Activated naive CD8-positive, alpha-beta T cell (primary cell): ENCODE results near the gene TBCD.

ENCODE experiments used
- H3K27ac Mint-ChIP-seq: one replicate; pipeline ENCODE4 v1.8.0; 2021; ENCODE audit warnings: mixed read lengths
- H3K27me3 Mint-ChIP-seq: one replicate; pipeline ENCODE4 v1.8.0; 2021; ENCODE audit warnings: mixed read lengths
- H3K36me3 Mint-ChIP-seq: one replicate; pipeline ENCODE4 v1.8.0; 2021; ENCODE audit warnings: mixed read lengths
- H3K4me1 Mint-ChIP-seq: one replicate; pipeline ENCODE4 v1.8.0; 2021; ENCODE audit warnings: low read depth, mixed read lengths
- H3K4me3 Mint-ChIP-seq: one replicate; pipeline ENCODE4 v1.8.0; 2021; ENCODE audit warnings: mild to moderate bottlenecking, mixed read lengths
- H3K9me3 Mint-ChIP-seq: one replicate; pipeline ENCODE4 v1.8.0; 2021; ENCODE audit warnings: low read depth, mixed read lengths

Gene TBCD

DNA sequence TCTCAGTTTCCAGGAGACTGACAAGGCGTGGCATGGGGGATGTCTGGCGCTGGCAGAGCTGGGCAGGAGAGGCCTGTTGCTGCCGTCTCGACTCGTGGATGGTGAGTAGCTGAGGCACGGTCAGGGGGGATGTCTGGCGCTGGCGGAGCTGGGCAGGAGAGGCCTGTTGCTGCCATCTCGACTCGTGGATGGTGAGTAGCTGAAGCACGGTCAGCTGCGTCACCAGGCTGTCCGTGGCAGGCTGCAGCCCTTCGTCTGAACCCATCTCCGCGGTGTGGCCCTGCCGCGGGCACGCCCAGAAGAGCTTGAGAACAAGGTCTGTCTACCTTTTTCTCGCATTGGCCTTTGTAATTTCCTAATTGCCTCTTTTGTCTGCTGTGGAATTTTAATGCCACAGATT lies 63.0 kb downstream of the TBCD start:
- no peak overlapping the region for H3K27ac Mint-ChIP-seq
- peaks cover 16% of the 10 kb centered on the region for H3K36me3 Mint-ChIP-seq
- H3K9me3 Mint-ChIP-seq, result no peaks in the 10 kb centered on the region

GRCh38 chr17:82815354-82815753 lies 63.5 kb downstream of the TBCD start:
- Mint-ChIP-seq H3K27me3 (no peaks in the 10 kb centered on the region), H3K9me3 (peaks cover 3% of the 10 kb centered on the region), H3K4me1 (peaks cover 11% of the 10 kb centered on the region), H3K27ac (no peak overlapping the region), H3K36me3 (peaks cover 19% of the 10 kb centered on the region), H3K4me3 (no peak overlapping the region)

More for the DNA sequence above, 63.0 kb downstream of the TBCD start:
- H3K27me3 Mint-ChIP-seq, result no peaks in the 10 kb centered on the region
- H3K4me3 Mint-ChIP-seq, result no peak overlapping the region
- peaks cover 11% of the 10 kb centered on the region for H3K4me1 Mint-ChIP-seq

GRCh38 chr17:82815790-82816305 lies 64.0 kb downstream of the TBCD start:
- Mint-ChIP-seq H3K4me3 (no peak overlapping the region), H3K27ac (no peak overlapping the region), H3K4me1 (peaks cover 11% of the 10 kb centered on the region), H3K27me3 (no peaks in the 10 kb centered on the region), H3K9me3 (peaks cover 6% of the 10 kb centered on the region), H3K36me3 (peaks cover 23% of the 10 kb centered on the region)

- peaks cover 25% of the 10 kb centered on the region for H3K36me3 Mint-ChIP-seq
- peaks cover 11% of the 10 kb centered on the region for H3K4me1 Mint-ChIP-seq
- H3K27me3 Mint-ChIP-seq, result no peaks in the 10 kb centered on the region
- no peak overlapping the region for H3K4me3 Mint-ChIP-seq
- H3K9me3 Mint-ChIP-seq, result peaks cover 6% of the 10 kb centered on the region
- H3K27ac Mint-ChIP-seq, result no peak overlapping the region
Observed at GRCh38 chr17:82816358-82816757, 64.5 kb downstream of the TBCD start.

DNA sequence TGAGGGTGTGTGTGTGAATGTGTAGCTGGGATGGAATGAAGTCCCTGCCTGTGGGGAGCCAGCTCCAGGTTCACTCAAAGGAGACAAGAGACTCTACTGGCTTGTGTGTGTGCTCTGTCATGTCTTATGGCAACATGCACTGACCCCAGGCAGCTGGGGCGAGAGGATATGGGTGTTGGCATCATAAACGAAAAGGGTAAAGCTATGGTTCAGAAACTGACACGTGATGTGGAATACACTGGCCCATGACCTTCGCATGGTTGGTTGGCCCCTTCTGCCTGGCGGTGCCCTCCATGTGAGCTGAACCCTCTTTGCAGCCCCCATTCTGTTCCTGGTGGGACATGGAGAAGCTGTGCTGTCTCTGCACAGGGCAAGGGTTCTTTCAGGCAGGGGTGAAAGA lies 66.1 kb downstream of the TBCD start:
- H3K36me3 Mint-ChIP-seq, result peaks cover 28% of the 10 kb centered on the region
- H3K4me1 Mint-ChIP-seq, result peaks cover 11% of the 10 kb centered on the region
- no peaks in the 10 kb centered on the region for H3K27me3 Mint-ChIP-seq
- no peak overlapping the region for H3K4me3 Mint-ChIP-seq
- H3K27ac Mint-ChIP-seq, result no peak overlapping the region
- peaks cover 6% of the 10 kb centered on the region for H3K9me3 Mint-ChIP-seq

DNA sequence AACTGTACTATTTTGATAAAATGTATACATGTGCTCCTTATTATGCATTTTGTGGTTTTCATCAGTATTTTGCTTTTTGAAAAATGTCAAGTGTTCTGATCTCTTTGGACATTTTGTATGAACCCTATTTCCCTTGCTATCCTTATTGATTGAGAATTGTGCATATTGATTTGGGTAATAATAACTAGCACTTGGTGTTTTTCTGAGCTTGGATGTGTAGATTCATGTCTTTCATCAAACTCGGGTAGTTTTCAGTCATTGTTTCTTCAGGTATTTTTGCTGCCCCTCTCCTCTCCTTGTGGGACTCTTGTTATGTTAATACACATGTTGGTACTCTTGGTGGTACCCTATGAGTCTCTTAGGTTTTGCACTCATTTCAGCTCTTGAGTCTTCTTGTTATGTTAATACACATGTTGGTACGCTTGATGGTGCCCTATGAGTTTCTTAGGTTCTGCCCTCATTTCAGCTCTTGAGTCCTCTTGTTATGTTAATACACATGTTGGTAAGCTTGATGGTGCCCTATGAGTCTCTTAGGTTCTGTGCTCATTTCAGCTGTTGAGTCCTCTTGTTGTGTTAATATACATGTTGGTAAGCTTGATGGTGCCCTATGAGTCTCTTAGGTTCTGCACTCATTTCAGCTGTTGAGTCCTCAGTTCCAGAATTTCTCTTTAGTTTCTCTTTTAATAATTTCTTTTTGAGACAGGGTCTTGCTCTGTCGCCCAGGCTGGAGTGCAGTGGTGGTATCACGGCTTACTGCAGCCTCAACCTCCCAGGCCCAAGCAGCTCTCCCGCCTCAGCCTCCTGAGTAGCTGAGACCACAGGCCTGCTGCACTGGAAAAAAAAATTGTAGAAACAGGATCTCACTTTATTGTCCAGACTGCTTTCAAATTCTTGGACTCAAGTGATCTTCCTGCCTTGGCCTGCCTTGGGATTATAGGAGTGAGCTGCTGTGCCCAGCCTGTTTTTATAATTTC lies 68.7 kb downstream of the TBCD start:
- peaks cover 6% of the 10 kb centered on the region for H3K9me3 Mint-ChIP-seq
- no peaks in the 10 kb centered on the region for H3K27me3 Mint-ChIP-seq
- peaks cover 24% of the 10 kb centered on the region for H3K36me3 Mint-ChIP-seq
- no peak overlapping the region for H3K27ac Mint-ChIP-seq
- H3K4me3 Mint-ChIP-seq, result no peak overlapping the region
- H3K4me1 Mint-ChIP-seq, result peaks cover 3% of the 10 kb centered on the region

DNA sequence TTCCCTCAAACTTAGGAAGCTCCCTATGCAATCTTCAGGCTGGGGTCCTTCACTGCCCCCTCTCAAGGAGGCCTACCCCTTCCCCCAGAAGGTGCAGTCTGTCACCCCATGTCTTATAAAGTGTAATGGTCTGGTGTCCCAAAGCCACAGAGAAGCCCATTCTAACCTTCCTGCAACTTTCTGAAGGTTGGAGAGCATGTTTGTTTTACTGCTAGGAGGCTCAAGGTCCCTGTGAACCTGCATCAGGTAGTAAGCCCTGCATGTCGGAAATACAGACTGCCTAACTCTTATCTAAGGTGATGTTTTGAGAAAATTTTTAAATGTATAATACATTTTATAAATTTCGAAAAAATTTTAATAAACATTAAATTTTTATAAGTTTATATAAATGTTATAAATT lies 69.7 kb downstream of the TBCD start:
- peaks cover 19% of the 10 kb centered on the region for H3K36me3 Mint-ChIP-seq
- H3K27me3 Mint-ChIP-seq, result no peaks in the 10 kb centered on the region
- H3K9me3 Mint-ChIP-seq, result peaks cover 6% of the 10 kb centered on the region
- H3K4me1 Mint-ChIP-seq, result no peaks in the 10 kb centered on the region
- H3K4me3 Mint-ChIP-seq, result no peak overlapping the region
- H3K27ac Mint-ChIP-seq, result no peak overlapping the region

GRCh38 chr17:82822281-82822680 lies 70.4 kb downstream of the TBCD start:
- peaks cover 19% of the 10 kb centered on the region for H3K36me3 Mint-ChIP-seq

GRCh38 chr17:82823004-82823403 lies 71.1 kb downstream of the TBCD start:
- Mint-ChIP-seq H3K36me3 (peaks cover 20% of the 10 kb centered on the region), H3K4me1 (no peaks in the 10 kb centered on the region), H3K27me3 (no peaks in the 10 kb centered on the region), H3K9me3 (peaks cover 6% of the 10 kb centered on the region), H3K4me3 (no peak overlapping the region), H3K27ac (no peak overlapping the region)

More at GRCh38 chr17:82822281-82822680, 70.4 kb downstream of the TBCD start:
- peaks cover 6% of the 10 kb centered on the region for H3K9me3 Mint-ChIP-seq
- no peak overlapping the region for H3K27ac Mint-ChIP-seq
- no peaks in the 10 kb centered on the region for H3K4me1 Mint-ChIP-seq
- no peak overlapping the region for H3K4me3 Mint-ChIP-seq
- no peaks in the 10 kb centered on the region for H3K27me3 Mint-ChIP-seq

DNA sequence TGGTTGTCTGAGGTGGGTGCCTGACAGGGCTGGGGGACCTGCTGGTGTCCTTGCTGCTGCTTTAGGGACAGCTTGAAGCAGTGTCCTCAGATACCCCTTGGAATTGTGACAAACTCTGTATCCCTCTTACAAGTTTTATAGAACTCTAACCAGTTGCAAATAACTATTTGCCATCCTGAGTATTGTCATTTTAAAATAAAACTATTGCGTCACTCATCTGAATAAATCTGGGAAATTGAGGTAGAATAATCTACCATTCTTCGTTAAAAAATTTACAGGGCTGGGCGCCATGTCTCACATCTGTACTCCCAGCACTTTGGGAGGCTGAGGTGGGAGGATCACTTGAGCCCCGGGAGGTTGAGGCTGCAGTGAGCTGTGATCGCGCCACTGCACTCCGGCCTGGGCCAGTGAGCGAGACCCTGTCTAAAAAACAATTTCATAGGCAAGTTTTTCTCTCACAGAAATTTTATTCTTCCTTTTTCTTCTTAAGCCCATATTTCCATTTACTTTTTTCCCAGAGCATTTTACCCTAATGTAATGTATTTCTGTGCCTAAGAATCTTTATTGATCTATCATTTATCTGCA lies 73.8 kb downstream of the TBCD start:
- Mint-ChIP-seq H3K36me3 (peaks cover 23% of the 10 kb centered on the region), H3K27me3 (no peaks in the 10 kb centered on the region), H3K9me3 (peaks cover under 1% of the 10 kb centered on the region), H3K4me3 (no peak overlapping the region), H3K27ac (no peak overlapping the region), H3K4me1 (no peaks in the 10 kb centered on the region)

- no peak overlapping the region for H3K4me3 Mint-ChIP-seq
- H3K27me3 Mint-ChIP-seq, result no peaks in the 10 kb centered on the region
- no peak overlapping the region for H3K27ac Mint-ChIP-seq
- H3K9me3 Mint-ChIP-seq, result no peaks in the 10 kb centered on the region
- H3K4me1 Mint-ChIP-seq, result no peaks in the 10 kb centered on the region
- H3K36me3 Mint-ChIP-seq, result peaks cover 20% of the 10 kb centered on the region
Observed at GRCh38 chr17:82826211-82826610, 74.3 kb downstream of the TBCD start.

- no peaks in the 10 kb centered on the region for H3K9me3 Mint-ChIP-seq
- no peak overlapping the region for H3K27ac Mint-ChIP-seq
- no peaks in the 10 kb centered on the region for H3K27me3 Mint-ChIP-seq
- H3K36me3 Mint-ChIP-seq, result peaks cover 19% of the 10 kb centered on the region
- H3K4me1 Mint-ChIP-seq, result no peaks in the 10 kb centered on the region
- no peak overlapping the region for H3K4me3 Mint-ChIP-seq
Observed at GRCh38 chr17:82826956-82827355, 75.1 kb downstream of the TBCD start.

- Mint-ChIP-seq H3K9me3 (no peaks in the 10 kb centered on the region), H3K36me3 (peaks cover 18% of the 10 kb centered on the region), H3K27me3 (no peaks in the 10 kb centered on the region), H3K4me3 (no peak overlapping the region), H3K4me1 (no peaks in the 10 kb centered on the region), H3K27ac (no peak overlapping the region)
Observed at GRCh38 chr17:82828875-82829487, 77.1 kb downstream of the TBCD start.

DNA sequence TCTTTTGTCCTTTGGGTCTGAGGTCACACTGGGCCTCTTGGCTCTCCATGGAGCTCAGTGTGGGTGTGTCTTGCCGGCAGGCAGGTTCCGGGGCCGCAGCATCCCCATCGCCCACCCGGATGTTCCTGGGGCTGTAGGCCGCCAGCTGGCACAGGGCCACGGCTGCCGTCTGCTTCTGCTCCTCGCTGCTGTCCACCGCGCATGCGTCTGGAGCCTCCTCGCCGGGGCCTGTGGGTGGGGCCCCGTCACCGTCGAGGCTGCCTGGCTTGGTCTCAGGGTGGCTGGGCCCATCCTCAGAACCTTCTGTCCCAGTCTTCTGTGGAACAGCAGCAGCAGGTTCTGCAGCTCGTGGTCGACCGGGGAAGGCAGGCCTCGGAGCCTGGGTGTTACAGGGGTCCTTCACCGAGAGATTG lies 78.4 kb downstream of the TBCD start:
- H3K4me1 Mint-ChIP-seq, result no peaks in the 10 kb centered on the region
- no peaks in the 10 kb centered on the region for H3K27me3 Mint-ChIP-seq
- H3K9me3 Mint-ChIP-seq, result no peaks in the 10 kb centered on the region
- H3K36me3 Mint-ChIP-seq, result peaks cover 18% of the 10 kb centered on the region
- no peak overlapping the region for H3K27ac Mint-ChIP-seq
- no peak overlapping the region for H3K4me3 Mint-ChIP-seq
